K562 (cell line): ENCODE data around the gene ANTKMT. TPM values are rescaled to one million over a fixed set of nuclear protein-coding genes. Genes with fewer than 3 reads are reported as not detected.

Experiments used
- ATF1 ChIP-seq, 2 experiments: fragments of 450-650 bp in 1 of 2; IDR thresholded peaks; 2 replicates each; pipeline ENCODE4 v1.6.1; 2016; ENCODE audit warnings: missing compliant biosample characterization in 1 of 2, missing genetic modification characterization in 1 of 2
- BDP1 ChIP-seq: IDR thresholded peaks from 3 replicates; pipeline ENCODE4 v1.6.1; 2011; ENCODE audit not compliant: insufficient read length, insufficient read depth
- BRCA1 ChIP-seq, 2 experiments: fragments of 450-650 bp in 1 of 2; sonication (generic) in 1 of 2; formaldehyde crosslinking in 1 of 2; IDR thresholded peaks; 2 replicates each; pipeline versions ENCODE4 v1.5.0 to v1.6.1; 2017 to 2020; ENCODE audit warnings: mild to moderate bottlenecking in 1 of 2, missing genetic modification reagents in 1 of 2
- CHD2 ChIP-seq: IDR thresholded peaks from 2 replicates; pipeline ENCODE4 v1.6.1; 2011; ENCODE audit warnings: low read depth, low read length
- CREB1 ChIP-seq, 2 experiments: sonication (generic) in 1 of 2; formaldehyde crosslinking in 1 of 2; IDR thresholded peaks; 2 replicates each; pipeline versions ENCODE4 v1.6.1 to v1.8.0; 2012 to 2022; ENCODE audit warnings: inconsistent platforms in 1 of 2, mild to moderate bottlenecking in 1 of 2, missing genetic modification reagents in 1 of 2, moderate library complexity in 1 of 2
- DLX4 ChIP-seq: fragments of 250-450 bp; sonication (Bioruptor Pico); IDR thresholded peaks from 2 replicates; pipeline ENCODE4 v1.6.1; 2021; ENCODE audit warnings: mild to moderate bottlenecking
- ESRRA ChIP-seq: fragments of 450-650 bp; IDR thresholded peaks from 2 replicates; pipeline ENCODE4 v1.6.1; 2014; ENCODE audit warnings: low read depth, mild to moderate bottlenecking, moderate library complexity, borderline replicate concordance
- NBN ChIP-seq: fragments of 450-650 bp; IDR thresholded peaks from 2 replicates; pipeline ENCODE4 v1.6.1; 2016; ENCODE audit warnings: low read depth, mild to moderate bottlenecking
- NR4A1 ChIP-seq, 2 experiments: fragments of 250-450 bp in 1 of 2; fragments of 450-650 bp in 1 of 2; sonication (Bioruptor Pico) in 1 of 2; IDR thresholded peaks; 2 replicates each; pipeline versions ENCODE4 v1.4.0 to v1.6.1; 2016 to 2020; ENCODE audit warnings: mild to moderate bottlenecking in 2 of 2, missing compliant biosample characterization in 1 of 2, missing genetic modification characterization in 1 of 2, moderate library complexity in 1 of 2
- POLR2H ChIP-seq: IDR thresholded peaks from 2 replicates; pipeline ENCODE4 v1.6.1; 2016; ENCODE audit warnings: missing genetic modification characterization, low read depth, mild to moderate bottlenecking, control low read depth, missing compliant biosample characterization, moderate library complexity
- SLC30A9 ChIP-seq: fragments of 250-450 bp; sonication (Bioruptor Pico); IDR thresholded peaks from 2 replicates; pipeline ENCODE4 v1.8.0; 2022; ENCODE audit warnings: mild to moderate bottlenecking, moderate library complexity
- ZBTB40 ChIP-seq, 2 experiments: fragments of 450-650 bp in 1 of 2; sonication (generic) in 1 of 2; formaldehyde crosslinking in 1 of 2; IDR thresholded peaks; 2 replicates each; pipeline versions ENCODE4 v1.7.1 to v1.9.0; 2016 to 2022; ENCODE audit warnings: inconsistent platforms in 1 of 2, mild to moderate bottlenecking in 1 of 2, missing genetic modification reagents in 1 of 2
- ZFP1 ChIP-seq: fragments of 450-650 bp; formaldehyde crosslinking; IDR thresholded peaks from 2 replicates; pipeline ENCODE4 v1.4.0; 2020; ENCODE audit warnings: mild to moderate bottlenecking, mixed read lengths
- ZNF134 ChIP-seq: fragments of 250-450 bp; sonication (Bioruptor Pico); conservative IDR thresholded peaks from 2 replicates; pipeline ENCODE4 v1.4.0; 2020
- ZNF655 ChIP-seq: fragments of 250-450 bp; sonication (Bioruptor Pico); IDR thresholded peaks from 2 replicates; pipeline ENCODE4 v1.5.0; 2021
- ZSCAN29 ChIP-seq: fragments of 450-650 bp; IDR thresholded peaks from 2 replicates; pipeline ENCODE4 v1.6.1; 2017
- polyA plus RNA-seq, 8 experiments: library from polyadenylated mRNA; depleted of rRNA in 4 of 8; stranded (reverse) in 5 of 8; unstranded in 3 of 8; fragments of >200 nt; fragmentation: Nextera tagmentation in 2 of 8; fragmentation: Illumina TruSeq in 1 of 8; extraction: Ambion mirVana in 2 of 8; extraction: Trizol in 1 of 8; gene quantifications; 2 replicates each; pipeline versions ENCODE4 v1.2.1 to v1.2.3, GENCODE V29; 2011 to 2014; ENCODE audit warnings: inconsistent platforms in 1 of 8, missing spikeins in 1 of 8
- total RNA-seq, 7 experiments: library from RNA; depleted of rRNA in 6 of 7; stranded (reverse); fragments of >200 nt in 6 of 7; fragmentation: Illumina TruSeq in 2 of 7; extraction: Trizol in 2 of 7; gene quantifications; 2 replicates each; pipeline versions ENCODE4 v1.2.1 to v1.2.3, GENCODE V29; 2011 to 2021; ENCODE audit warnings: low replicate concordance in 1 of 7

ANTKMT gene
- total and polyA plus RNA-seq, 9 of the 15 experiments (the other 6 are each of a cell fraction or from before 2014, with no cell fraction given), result 0.58 to 217 (median 19.1) TPM

- no peak for TF ChIP-seq ATF1 (CRISPR knock-in tag; IDR thresholded peaks at IDR 0.05)
- no peak for TF ChIP-seq ATF1 (tag; IDR thresholded peaks at IDR 0.05)
- TF ChIP-seq NBN, result no peak
- peak; percentile 59; the same call in 1 of the 2 replicates for TF ChIP-seq NR4A1 (CRISPR knock-in tag; IDR thresholded peaks at IDR 0.05)
- no peak for TF ChIP-seq NR4A1 (tag; IDR thresholded peaks at IDR 0.05)
- no peak for TF ChIP-seq BDP1
- 0 out of 2 replicates have a peak, but pooled peaks have one; percentile 52 for TF ChIP-seq SLC30A9 (CRISPR knock-in tag)
- TF ChIP-seq ZNF134 (CRISPR knock-in tag), result no peak; the same call in 1 of the 2 replicates
- TF ChIP-seq POLR2H (tag), result no peak
- TF ChIP-seq BRCA1 (IDR thresholded peaks at IDR 0.05), result no peak
- no peak for TF ChIP-seq BRCA1 (CRISPR knock-in tag; IDR thresholded peaks at IDR 0.05)
- TF ChIP-seq ESRRA, result no peak
- no peak for TF ChIP-seq ZBTB40 (IDR thresholded peaks at IDR 0.05)
- no peak for TF ChIP-seq ZBTB40 (CRISPR knock-in tag; IDR thresholded peaks at IDR 0.05)
- no peak; the same call in 1 of the 2 replicates for TF ChIP-seq CREB1 (IDR thresholded peaks at IDR 0.05)
- no peak for TF ChIP-seq CREB1 (CRISPR knock-in tag; IDR thresholded peaks at IDR 0.05)
- peak; percentile 59; the same call in 1 of the 2 replicates for TF ChIP-seq CHD2
- no peak for TF ChIP-seq ZFP1 (CRISPR knock-in tag)
- TF ChIP-seq ZSCAN29, result no peak
- TF ChIP-seq ZNF655 (CRISPR knock-in tag), result no peak
- TF ChIP-seq DLX4 (CRISPR knock-in tag), result no peak
Observed at GRCh38 chr16:683396-684070, 37.4 kb upstream of the ANTKMT start (continued).
